HEK293T (cell line): ENCODE results near the gene PRPF8.

Source experiments
- ELF4 ChIP-seq: fragments of 450-650 bp; IDR thresholded peaks from 2 replicates; pipeline ENCODE4 v1.6.1; 2017; ENCODE audit warnings: antibody characterized with exemption
- FOXA1 ChIP-seq: fragments of 450-650 bp; IDR thresholded peaks from 2 replicates; pipeline ENCODE4 v1.6.1; 2016; ENCODE audit warnings: mild to moderate bottlenecking
- FOXK2 ChIP-seq: fragments of 450-650 bp; IDR thresholded peaks from 2 replicates; pipeline ENCODE4 v1.6.1; 2016; ENCODE audit warnings: mild to moderate bottlenecking
- FOXM1 ChIP-seq: fragments of 450-650 bp; IDR thresholded peaks from 2 replicates; pipeline ENCODE4 v1.6.1; 2017; ENCODE audit warnings: mild to moderate bottlenecking, borderline replicate concordance
- HDGF ChIP-seq: fragments of 450-650 bp; IDR thresholded peaks from 2 replicates; pipeline ENCODE4 v1.6.1; 2017; ENCODE audit warnings: antibody characterized with exemption, borderline replicate concordance
- L3MBTL2 ChIP-seq: fragments of 450-650 bp; conservative IDR thresholded peaks from 2 replicates; pipeline ENCODE4 v1.6.1; 2016; ENCODE audit warnings: mild to moderate bottlenecking
- NFRKB ChIP-seq: fragments of 450-650 bp; IDR thresholded peaks from 2 replicates; pipeline ENCODE4 v1.6.1; 2016; ENCODE audit warnings: mild to moderate bottlenecking, moderate library complexity
- PKNOX1 ChIP-seq: fragments of 450-650 bp; IDR thresholded peaks from 2 replicates; pipeline ENCODE4 v1.6.1; 2016
- SP1 ChIP-seq: fragments of 450-650 bp; IDR thresholded peaks from 2 replicates; pipeline ENCODE4 v1.6.1; 2017
- SUZ12 ChIP-seq: fragments of 450-650 bp; IDR thresholded peaks from 2 replicates; pipeline ENCODE4 v1.6.1; 2016; ENCODE audit warnings: mild to moderate bottlenecking
- TARDBP ChIP-seq: fragments of 450-650 bp; IDR thresholded peaks from 2 replicates; pipeline ENCODE4 v1.6.1; 2016

- TF ChIP-seq TARDBP: no peak
- TF ChIP-seq SP1: no peak
- no peak for TF ChIP-seq HDGF
- no peak for TF ChIP-seq ELF4
- no peak for TF ChIP-seq L3MBTL2
- TF ChIP-seq FOXM1: no peak
- no peak for TF ChIP-seq SUZ12
- TF ChIP-seq NFRKB: no peak
- TF ChIP-seq PKNOX1: no peak
- no peak for TF ChIP-seq FOXK2
- no peak for TF ChIP-seq FOXA1
These were observed 48.8 kb downstream of the PRPF8 start for GRCh38 chr17:1635675-1636465.
